Measurements from ENCODE around the gene CWC25. TPM values are rescaled to one million over a fixed set of nuclear protein-coding genes. Genes with fewer than 3 reads are reported as not detected.

CWC25 gene
- total and polyA plus RNA-seq, 9 of the 15 experiments (the other 6 are each of a cell fraction or from before 2014, with no cell fraction given): 16.5 to 27.4 (median 23.0) TPM

GRCh38 chr17:38871247-38872015 lies 46.3 kb upstream of the CWC25 start (continued):
- no peak for TF ChIP-seq NFE2L1 (tag; IDR thresholded peaks at IDR 0.05; ENCODE audit: borderline replicate concordance, low read depth)
- TF ChIP-seq L3MBTL2 (IDR thresholded peaks at IDR 0.05): no peak
- TF ChIP-seq RREB1 (CRISPR knock-in tag; IDR thresholded peaks at IDR 0.05): no peak
- 0 out of 2 replicates have a peak, but pooled peaks have one; percentile 51 for TF ChIP-seq BACH1 (tag; IDR thresholded peaks at IDR 0.05)
- TF ChIP-seq REST (IDR thresholded peaks at IDR 0.05; ENCODE audit: borderline replicate concordance): peak; percentile 48; the same call in 1 of the 2 replicates
- TF ChIP-seq REST (CRISPR knock-in tag; IDR thresholded peaks at IDR 0.05; ENCODE audit: low read depth): no peak
- TF ChIP-seq ATF6 (CRISPR knock-in tag; IDR thresholded peaks at IDR 0.05): no peak
- no peak for TF ChIP-seq MIER1 (IDR thresholded peaks at IDR 0.05; ENCODE audit: low read depth)
- 0 out of 2 replicates have a peak, but pooled peaks have one; percentile 61 for TF ChIP-seq SMARCC2 (IDR thresholded peaks at IDR 0.05; ENCODE audit: low read depth)
- TF ChIP-seq ATF1 (CRISPR knock-in tag; IDR thresholded peaks at IDR 0.05): no peak
- peak; percentile 74 for TF ChIP-seq ATF1 (tag; IDR thresholded peaks at IDR 0.05)
- TF ChIP-seq BCOR (IDR thresholded peaks at IDR 0.05): peak; percentile 6; the same call in 1 of the 2 replicates

Measured in K562 (cell line).